Astrocyte (in vitro differentiated cells and primary cell): ENCODE data around the gene SCIMP.
"Not testable (repeated sequence)": the region's sequence is repeated elsewhere in the genome, so short reads cannot be mapped to it uniquely, and the experiment has no call there.

Experiments
- EZH2 ChIP-seq: IDR thresholded peaks from 2 replicates; pipeline ENCODE4 v1.6.1; 2012; ENCODE audit warnings: mild to moderate bottlenecking, low read length, inconsistent platforms; ENCODE audit not compliant: insufficient read depth
- TF ChIP-seq, protein P1 (sequence below): IDR thresholded peaks from 2 replicates; pipeline ENCODE4 v1.5.1; 2011; ENCODE audit warnings: low read depth, mild to moderate bottlenecking, inconsistent platforms, low read length, moderate library complexity; ENCODE audit not compliant: insufficient read depth

DNA sequence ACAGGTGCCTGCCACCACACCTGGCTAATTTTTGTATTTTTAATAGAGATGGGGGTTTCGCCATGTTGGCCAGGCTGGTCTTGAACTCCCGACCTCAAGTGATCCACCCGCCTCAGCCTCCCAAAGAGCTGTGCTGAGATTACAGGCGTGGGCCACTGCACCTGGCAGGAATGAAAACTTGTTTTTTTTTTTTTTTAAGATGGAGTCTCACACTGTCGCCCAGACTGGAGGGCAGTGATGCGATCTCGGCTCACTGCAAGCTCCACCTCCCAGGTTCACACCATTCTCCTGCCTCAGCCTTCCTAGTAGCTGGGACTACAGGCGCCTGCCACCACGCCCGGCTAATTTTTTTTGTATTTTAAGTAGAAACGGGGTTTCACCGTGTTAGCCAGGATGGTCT, 12.7 kb downstream of the SCIMP start:
- TF ChIP-seq, protein P1, sequence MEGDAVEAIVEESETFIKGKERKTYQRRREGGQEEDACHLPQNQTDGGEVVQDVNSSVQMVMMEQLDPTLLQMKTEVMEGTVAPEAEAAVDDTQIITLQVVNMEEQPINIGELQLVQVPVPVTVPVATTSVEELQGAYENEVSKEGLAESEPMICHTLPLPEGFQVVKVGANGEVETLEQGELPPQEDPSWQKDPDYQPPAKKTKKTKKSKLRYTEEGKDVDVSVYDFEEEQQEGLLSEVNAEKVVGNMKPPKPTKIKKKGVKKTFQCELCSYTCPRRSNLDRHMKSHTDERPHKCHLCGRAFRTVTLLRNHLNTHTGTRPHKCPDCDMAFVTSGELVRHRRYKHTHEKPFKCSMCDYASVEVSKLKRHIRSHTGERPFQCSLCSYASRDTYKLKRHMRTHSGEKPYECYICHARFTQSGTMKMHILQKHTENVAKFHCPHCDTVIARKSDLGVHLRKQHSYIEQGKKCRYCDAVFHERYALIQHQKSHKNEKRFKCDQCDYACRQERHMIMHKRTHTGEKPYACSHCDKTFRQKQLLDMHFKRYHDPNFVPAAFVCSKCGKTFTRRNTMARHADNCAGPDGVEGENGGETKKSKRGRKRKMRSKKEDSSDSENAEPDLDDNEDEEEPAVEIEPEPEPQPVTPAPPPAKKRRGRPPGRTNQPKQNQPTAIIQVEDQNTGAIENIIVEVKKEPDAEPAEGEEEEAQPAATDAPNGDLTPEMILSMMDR: not testable (repeated sequence)
- not testable (repeated sequence) for TF ChIP-seq EZH2
